K562 (cell line): Measurements from ENCODE around the gene PRELID3B. TPM values are rescaled to one million over a fixed set of nuclear protein-coding genes. Genes with fewer than 3 reads are reported as not detected.

Experiments
- CBFA2T2 ChIP-seq: fragments of 450-650 bp; conservative IDR thresholded peaks from 2 replicates; pipeline ENCODE4 v1.6.1; 2017; ENCODE audit warnings: mild to moderate bottlenecking
- CBX1 ChIP-seq: sonication (generic); IDR thresholded peaks from 2 replicates; pipeline ENCODE4 v1.6.1; 2016; ENCODE audit warnings: antibody characterized with exemption, low read depth, mild to moderate bottlenecking
- LARP7 ChIP-seq: fragments of 450-650 bp; IDR thresholded peaks from 2 replicates; pipeline ENCODE4 v1.6.1; 2016
- MAX ChIP-seq: sonication (generic); formaldehyde crosslinking; IDR thresholded peaks from 2 replicates; pipeline ENCODE4 v1.9.0; 2022; ENCODE audit warnings: mild to moderate bottlenecking, missing genetic modification reagents
- MTF1 ChIP-seq: fragments of 250-450 bp; sonication (Bioruptor Pico); IDR thresholded peaks from 2 replicates; pipeline ENCODE4 v1.9.0; 2021; ENCODE audit warnings: moderate library complexity, mild to moderate bottlenecking, inconsistent platforms, borderline replicate concordance
- NFATC3 ChIP-seq: fragments of 450-650 bp; IDR thresholded peaks from 2 replicates; pipeline ENCODE4 v1.6.1; 2017; ENCODE audit warnings: mild to moderate bottlenecking
- REST ChIP-seq, 2 experiments: fragments of 450-650 bp; formaldehyde crosslinking in 1 of 2; IDR thresholded peaks; 2 replicates each; pipeline versions ENCODE4 v1.4.0 to v1.6.1; 2014 to 2020; ENCODE audit warnings: mild to moderate bottlenecking in 2 of 2, borderline replicate concordance in 1 of 2, low read depth in 1 of 2
- SMAD3 ChIP-seq: fragments of 450-650 bp; formaldehyde crosslinking; conservative IDR thresholded peaks from 2 replicates; pipeline ENCODE4 v1.4.0; 2020; ENCODE audit warnings: mild to moderate bottlenecking
- SP2 ChIP-seq: IDR thresholded peaks from 2 replicates; pipeline ENCODE4 v1.6.1; 2011; ENCODE audit warnings: mild to moderate bottlenecking, low read depth, low read length, moderate library complexity; ENCODE audit not compliant: poor library complexity, severe bottlenecking; ENCODE audit errors: extremely low read depth
- STAT6 ChIP-seq: sonication (generic); formaldehyde crosslinking; IDR thresholded peaks from 2 replicates; pipeline ENCODE4 v1.8.1; 2023; ENCODE audit warnings: mild to moderate bottlenecking, missing genetic modification reagents
- TSC22D4 ChIP-seq: fragments of 450-650 bp; IDR thresholded peaks from 2 replicates; pipeline ENCODE4 v1.6.1; 2016; ENCODE audit warnings: missing genetic modification characterization, missing biosample characterization, control low read depth
- ZNF134 ChIP-seq: fragments of 250-450 bp; sonication (Bioruptor Pico); conservative IDR thresholded peaks from 2 replicates; pipeline ENCODE4 v1.4.0; 2020
- polyA plus RNA-seq, 8 experiments: library from polyadenylated mRNA; depleted of rRNA in 4 of 8; stranded (reverse) in 5 of 8; unstranded in 3 of 8; fragments of >200 nt; fragmentation: Nextera tagmentation in 2 of 8; fragmentation: Illumina TruSeq in 1 of 8; extraction: Ambion mirVana in 2 of 8; extraction: Trizol in 1 of 8; gene quantifications; 2 replicates each; pipeline versions ENCODE4 v1.2.1 to v1.2.3, GENCODE V29; 2011 to 2014; ENCODE audit warnings: inconsistent platforms in 1 of 8, missing spikeins in 1 of 8
- total RNA-seq, 7 experiments: library from RNA; depleted of rRNA in 6 of 7; stranded (reverse); fragments of >200 nt in 6 of 7; fragmentation: Illumina TruSeq in 2 of 7; extraction: Trizol in 2 of 7; gene quantifications; 2 replicates each; pipeline versions ENCODE4 v1.2.1 to v1.2.3, GENCODE V29; 2011 to 2021; ENCODE audit warnings: low replicate concordance in 1 of 7
- TF ChIP-seq, protein P1 (sequence below), 2 experiments: IDR thresholded peaks; 2 replicates each; pipeline ENCODE4 v1.6.1; 2012; ENCODE audit warnings: improper control_type of control experiment in 2 of 2, low read depth in 2 of 2, low read length in 2 of 2, borderline replicate concordance in 1 of 2

Gene PRELID3B
- total and polyA plus RNA-seq, 9 of the 15 experiments (the other 6 are each of a cell fraction or from before 2014, with no cell fraction given): 77.0 to 186 (median 101) TPM

DNA sequence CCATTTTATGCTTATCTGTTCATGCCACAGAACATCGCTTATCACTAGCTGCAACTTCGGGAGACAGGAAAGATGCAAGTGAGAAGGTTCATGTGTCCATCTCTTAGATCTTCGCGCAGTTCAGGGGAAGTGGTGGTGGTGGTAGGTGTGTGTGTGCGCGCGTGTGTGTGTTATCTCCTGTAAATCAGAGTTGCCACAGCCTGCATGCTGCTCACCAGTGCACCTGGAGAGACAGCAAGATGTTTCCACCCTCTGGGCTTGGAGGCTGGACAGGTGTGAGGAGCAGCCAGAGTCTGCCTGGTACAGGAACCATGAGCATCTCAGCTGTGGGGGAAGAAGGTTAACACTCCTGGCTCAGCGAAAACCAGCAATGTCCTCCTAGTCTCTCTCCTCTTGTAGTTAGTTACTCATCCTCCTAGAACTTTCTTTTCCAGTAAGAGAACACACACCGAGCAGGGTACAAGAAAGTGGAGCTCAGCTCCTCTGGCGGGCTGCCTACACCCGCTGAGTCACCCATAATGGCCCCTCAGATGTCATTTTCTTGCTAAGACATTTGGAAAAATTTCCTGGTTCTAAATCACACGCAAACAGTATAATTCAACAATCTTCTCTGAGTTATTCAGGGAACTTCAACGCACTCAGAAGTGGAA is 28.5 kb downstream of the PRELID3B start (continued):
- TF ChIP-seq REST (IDR thresholded peaks at IDR 0.05; ENCODE audit: borderline replicate concordance) (no peak), REST (CRISPR knock-in tag; IDR thresholded peaks at IDR 0.05; ENCODE audit: low read depth) (no peak), STAT6 (no peak), MAX (CRISPR knock-in tag) (0 out of 2 replicates have a peak, but pooled peaks have one; percentile 24), SMAD3 (CRISPR knock-in tag) (no peak), CBFA2T2 (peak; percentile 56), CBX1 (no peak), MTF1 (no peak), TSC22D4 (tag) (no peak), SP2 (no peak), NFATC3 (no peak), ZNF134 (CRISPR knock-in tag) (no peak), LARP7 (no peak)
- TF ChIP-seq, protein P1, sequence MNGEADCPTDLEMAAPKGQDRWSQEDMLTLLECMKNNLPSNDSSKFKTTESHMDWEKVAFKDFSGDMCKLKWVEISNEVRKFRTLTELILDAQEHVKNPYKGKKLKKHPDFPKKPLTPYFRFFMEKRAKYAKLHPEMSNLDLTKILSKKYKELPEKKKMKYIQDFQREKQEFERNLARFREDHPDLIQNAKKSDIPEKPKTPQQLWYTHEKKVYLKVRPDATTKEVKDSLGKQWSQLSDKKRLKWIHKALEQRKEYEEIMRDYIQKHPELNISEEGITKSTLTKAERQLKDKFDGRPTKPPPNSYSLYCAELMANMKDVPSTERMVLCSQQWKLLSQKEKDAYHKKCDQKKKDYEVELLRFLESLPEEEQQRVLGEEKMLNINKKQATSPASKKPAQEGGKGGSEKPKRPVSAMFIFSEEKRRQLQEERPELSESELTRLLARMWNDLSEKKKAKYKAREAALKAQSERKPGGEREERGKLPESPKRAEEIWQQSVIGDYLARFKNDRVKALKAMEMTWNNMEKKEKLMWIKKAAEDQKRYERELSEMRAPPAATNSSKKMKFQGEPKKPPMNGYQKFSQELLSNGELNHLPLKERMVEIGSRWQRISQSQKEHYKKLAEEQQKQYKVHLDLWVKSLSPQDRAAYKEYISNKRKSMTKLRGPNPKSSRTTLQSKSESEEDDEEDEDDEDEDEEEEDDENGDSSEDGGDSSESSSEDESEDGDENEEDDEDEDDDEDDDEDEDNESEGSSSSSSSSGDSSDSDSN (IDR thresholded peaks at IDR 0.05; ENCODE audit: borderline replicate concordance in 1 of 2, low read depth in 2 of 2, low read length in 2 of 2): no peak
